NCI-H2029 treated with DMSO at 0.1 percent for 48 hours (cell line): ENCODE results near the gene MYH9.
"Not testable (repeated sequence)": the region's sequence is repeated elsewhere in the genome, so short reads cannot be mapped to it uniquely, and the experiment has no call there.

ENCODE experiments used
- DNase-seq: peaks from one replicate; lab custom pipeline; 2025; lab: John Stamatoyannopoulos, UW

The MYH9 gene

GRCh38 chr22:36267058-36267457 is 120.7 kb downstream of the MYH9 start:
- DNase-seq, result no peak

DNA sequence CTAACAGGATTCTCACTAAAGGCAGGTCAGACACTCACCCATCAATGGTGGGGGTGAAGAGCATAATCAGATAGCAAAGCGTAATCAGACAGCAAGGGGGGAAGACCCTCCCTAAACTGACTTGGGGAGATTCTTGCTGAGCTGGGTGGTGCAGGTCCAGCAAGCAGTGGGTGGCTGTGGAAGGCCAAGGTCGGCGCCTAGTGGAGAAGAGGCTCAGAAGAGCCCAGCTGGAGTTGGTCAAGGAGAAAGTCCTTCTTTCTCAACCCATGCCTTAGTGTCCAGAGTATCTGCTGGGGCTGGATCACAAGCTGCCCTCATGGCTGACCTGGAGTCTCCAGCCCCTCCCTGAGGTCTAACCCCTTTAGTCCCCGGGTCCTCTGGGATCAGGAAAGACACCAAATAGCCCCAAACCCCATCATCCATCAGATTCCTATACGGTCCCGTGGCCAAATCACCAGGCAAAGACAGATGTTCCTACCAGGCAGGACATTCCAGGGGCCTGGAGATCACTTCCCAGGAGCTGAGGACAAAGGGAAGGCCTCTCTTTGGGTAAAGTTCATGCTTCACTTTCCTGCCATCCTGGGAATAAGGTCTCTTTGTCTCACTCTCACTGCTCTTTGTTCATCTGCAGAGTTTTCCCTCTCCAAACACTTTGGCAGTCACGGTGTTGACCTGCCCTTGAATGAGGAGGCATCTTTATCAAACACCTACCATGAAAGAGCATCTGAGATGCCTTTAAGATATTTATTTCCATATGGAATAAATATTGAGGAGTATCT is 123.7 kb downstream of the MYH9 start:
- not testable (repeated sequence) for DNase-seq

- not testable (repeated sequence) for DNase-seq
Observed at GRCh38 chr22:36263216-36263673, 124.5 kb downstream of the MYH9 start.

DNA sequence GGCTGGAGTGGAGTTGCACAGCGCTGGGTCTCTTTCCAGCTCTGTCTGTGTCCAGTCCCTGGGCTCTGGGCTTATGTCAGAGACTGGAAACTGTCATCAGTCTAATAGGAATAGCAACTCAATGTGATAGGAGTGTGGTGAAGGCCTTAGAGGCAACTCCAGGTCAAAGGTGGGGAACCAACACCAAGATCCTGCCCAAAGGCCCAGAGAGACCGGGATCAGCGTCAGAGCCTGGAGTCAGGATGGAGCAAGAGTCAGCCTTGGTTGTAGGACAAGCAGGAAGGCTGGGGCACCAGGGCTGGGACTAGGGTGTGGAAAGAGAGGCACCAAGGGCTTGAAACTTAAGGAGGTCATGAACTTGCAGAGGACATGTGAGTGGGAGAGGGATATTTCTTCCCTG is 125.5 kb downstream of the MYH9 start:
- DNase-seq, result not testable (repeated sequence)

- not testable (repeated sequence) for DNase-seq
Observed at GRCh38 chr22:36261675-36262074, 126.1 kb downstream of the MYH9 start.

DNA sequence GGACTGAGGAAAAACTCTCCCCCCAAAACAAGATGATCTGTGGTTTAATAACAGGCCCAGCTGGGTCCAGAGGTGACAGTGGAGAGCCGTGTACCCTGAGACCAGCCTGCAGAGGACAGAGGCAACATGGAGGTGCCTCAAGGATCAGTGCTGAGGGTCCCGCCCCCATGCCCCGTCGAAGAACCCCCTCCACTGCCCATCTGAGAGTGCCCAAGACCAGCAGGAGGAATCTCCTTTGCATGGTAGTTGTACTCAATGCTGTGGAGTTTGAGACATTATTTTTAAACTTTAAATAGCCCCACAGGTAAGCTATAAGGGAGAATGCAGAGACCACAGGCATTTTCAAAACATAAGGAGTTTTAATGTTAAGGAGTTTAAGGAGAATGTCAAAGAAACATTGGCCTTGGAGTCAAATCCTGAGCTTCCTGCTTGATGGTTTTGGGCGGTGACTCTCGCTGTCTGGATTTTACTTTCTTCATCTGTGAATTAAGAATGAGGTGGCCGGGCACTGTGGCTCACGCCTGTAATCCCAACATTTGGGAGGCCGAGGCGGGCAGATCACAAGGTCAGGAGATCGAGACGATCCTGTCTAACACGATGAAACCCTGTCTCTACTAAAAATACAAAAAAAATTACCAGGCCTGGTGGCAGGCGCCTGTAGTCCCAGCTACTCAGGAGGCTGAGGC is 128.0 kb downstream of the MYH9 start:
- DNase-seq, result no peak

- peak; percentile 31 for DNase-seq
Observed at GRCh38 chr22:36258701-36259614, 128.8 kb downstream of the MYH9 start.

DNA sequence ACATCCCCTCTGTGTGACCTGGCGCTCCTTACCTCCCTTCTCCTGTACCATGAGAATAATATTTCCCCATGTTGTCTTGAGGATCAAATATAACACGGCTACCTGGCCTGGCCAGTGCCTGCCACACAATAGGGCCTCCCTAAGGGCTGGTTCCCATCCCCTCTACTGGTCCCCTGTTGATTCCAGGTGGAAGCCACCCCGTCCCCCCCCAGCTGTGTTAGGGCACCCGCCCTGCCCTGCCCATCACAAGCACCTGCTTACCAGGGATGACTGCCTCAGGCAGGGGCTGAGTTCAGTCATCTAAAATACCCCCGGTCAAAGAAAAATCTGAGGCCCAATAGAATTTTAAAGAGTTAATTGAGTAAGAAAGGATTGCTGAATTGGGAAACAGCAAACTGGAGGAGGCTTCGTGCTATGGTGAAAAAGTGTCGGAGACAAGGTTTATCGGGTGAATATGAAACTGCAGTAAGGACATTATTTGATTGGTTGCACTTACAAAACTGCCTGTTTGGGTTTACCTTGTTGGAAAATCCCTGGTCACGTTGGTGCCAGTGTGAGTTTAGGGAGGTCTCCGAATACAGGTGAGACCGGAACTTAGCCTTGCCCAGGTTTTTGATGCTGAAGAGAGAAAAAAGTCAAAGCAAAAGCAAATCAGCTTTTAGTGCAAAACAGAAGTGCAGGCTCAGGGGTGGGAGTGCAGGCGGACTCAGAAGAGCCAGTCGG is 129.7 kb downstream of the MYH9 start:
- DNase-seq, result no peak

DNA sequence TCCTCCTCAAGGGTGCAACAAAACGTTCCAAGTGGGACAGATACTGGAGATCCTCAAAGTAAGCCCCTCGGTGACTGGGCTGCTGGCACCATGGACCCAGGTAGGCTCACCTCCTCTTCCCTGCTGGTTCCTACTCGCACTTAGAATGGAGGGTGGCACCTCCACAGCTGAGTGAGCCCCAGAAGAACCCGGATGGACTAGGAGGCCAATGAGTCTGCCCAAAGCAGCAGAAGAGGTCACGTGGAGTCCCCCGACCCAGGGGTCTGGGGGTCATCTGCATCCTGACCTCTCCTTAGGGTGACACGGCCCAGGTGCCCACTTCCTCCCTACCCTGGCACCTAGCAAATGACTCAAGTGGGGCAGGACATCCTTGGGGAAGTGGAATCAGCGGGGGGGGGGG is 130.5 kb downstream of the MYH9 start:
- DNase-seq, result no peak

- DNase-seq, result no peak
Observed at GRCh38 chr22:36256478-36256877, 131.3 kb downstream of the MYH9 start.

GRCh38 chr22:36255572-36255971 is 132.2 kb downstream of the MYH9 start:
- DNase-seq, result not testable (repeated sequence)

DNA sequence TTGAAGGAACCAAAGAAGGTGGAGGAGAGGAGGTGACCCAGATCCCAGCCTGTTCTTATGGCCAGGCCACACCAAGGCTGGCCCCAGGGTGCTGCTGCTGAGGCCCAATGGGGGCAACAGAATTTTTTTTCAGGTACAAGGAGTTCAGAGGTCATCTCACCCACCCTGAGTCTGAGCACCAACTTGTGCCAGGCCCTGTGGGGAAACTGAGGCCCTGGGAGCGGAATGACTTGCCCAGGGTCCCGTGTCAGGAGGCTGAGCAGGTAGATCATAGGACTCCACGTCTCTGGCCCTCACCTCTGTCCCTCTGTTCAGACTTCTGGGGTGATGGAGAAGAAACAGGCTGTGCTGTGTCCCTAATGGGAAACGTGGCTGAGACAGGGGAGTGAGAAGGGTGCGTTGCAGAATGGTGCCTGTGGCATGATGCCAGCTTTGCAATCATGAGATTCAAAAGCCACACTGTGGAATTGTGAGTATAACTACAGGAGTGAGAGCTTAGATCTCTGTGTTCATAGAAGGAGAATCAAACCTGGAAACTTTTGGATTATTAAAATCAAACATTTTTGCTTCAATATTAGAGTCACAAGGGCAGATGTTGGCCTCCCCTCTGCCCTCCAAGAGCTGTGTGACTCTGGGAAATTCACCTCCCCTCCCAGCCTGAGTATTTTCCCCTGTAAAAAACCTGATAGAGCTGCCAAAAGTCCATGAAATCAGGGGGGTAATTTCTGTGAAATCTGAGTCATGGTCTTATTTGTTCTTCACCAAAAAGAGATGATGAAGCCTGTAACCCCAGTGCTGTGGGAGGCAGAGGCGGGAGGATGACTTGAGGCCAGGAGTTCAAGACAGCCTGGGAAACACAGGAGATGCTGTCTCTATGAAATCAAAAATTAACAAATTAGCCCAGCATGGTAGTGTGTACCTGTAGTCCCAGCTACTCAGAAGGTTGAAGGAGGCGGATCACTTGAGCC is 134.0 kb downstream of the MYH9 start:
- DNase-seq, result no peak

GRCh38 chr22:36252754-36253522 is 134.8 kb downstream of the MYH9 start, which contains the start of gene APOL1:
Gene APOL1, plus strand, starts transcription at chr22:36253133. Its CDS starts 1,823 bp downstream, at chr22:36254956.
- DNase-seq, result no peak

DNA sequence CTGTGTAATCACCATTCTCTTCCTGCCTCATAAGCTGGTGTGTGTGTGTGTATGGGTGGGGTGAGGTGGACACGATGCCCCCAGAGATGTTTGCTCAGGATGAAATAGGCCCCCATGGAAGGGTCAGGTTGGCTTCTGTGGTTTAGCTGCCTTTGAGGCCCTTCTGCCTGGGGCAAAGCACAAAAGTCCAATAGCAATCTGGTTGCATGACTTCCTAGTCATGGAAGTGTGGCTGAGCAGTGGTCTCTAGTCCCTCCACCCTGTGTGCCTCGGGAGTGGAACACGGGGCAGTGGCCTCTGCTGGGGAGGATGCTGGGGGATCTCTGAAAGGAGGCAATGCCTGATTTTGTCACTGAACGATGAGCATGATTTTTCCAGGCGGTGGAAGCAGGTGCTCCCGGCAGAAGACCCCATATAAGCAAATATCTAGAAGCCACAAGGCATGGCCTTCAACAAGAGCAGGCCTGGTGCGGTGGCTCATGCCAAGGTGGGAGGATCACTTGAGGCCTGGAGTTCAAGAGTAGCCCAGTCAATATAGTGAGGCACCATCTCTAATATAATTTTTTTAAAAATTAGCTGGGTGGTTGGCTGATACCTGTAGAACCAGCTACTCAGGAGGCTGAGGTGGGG is 135.7 kb downstream of the MYH9 start:
- not testable (repeated sequence) for DNase-seq

- DNase-seq, result not testable (repeated sequence)
Observed at GRCh38 chr22:36250292-36250960, 137.3 kb downstream of the MYH9 start.

DNA sequence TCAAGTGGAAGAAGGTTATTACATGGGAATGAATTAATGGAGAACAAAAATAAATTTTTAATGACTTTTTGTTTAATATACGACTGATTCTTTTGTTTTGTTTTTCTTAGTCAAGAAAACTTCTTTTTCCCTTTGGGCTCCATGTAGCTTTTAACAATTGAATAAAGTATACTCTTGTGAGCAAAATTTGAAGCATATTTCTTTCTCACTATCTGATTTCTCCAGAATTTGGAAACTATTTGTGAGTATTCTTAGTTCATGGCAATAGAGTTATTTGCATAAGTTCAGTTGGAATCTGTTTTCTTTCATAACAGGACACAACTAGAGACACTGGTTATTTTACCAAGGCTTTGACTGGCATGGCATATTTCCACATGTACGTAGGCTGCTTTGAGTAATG is 138.6 kb downstream of the MYH9 start:
- DNase-seq, result no peak

GRCh38 chr22:36247955-36248354 is 139.8 kb downstream of the MYH9 start:
- DNase-seq, result no peak

DNA sequence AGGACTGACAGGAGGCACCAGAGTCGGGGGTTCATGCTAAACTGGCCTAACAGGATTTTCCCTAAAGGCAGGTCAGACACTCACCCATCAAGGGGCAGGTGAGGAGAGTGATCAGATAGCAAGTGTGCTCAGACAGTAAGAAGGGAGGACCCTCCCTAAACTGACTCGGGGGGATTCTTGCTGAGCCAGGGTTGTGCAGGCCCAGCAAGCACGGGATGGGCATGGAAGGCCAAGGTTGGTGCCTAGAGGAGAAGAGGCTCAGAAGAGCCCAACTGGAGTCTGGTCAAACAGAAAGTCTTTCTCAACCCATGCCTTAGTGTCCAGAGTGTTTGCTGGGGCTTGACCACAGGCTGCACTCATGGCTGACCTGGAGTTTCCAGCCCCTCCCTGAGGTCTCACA is 141.0 kb downstream of the MYH9 start:
- DNase-seq, result no peak
